ELF-1 (cell line): ENCODE measurements around the gene PHGDH.
"Not testable (repeated sequence)": the region's sequence is repeated elsewhere in the genome, so short reads cannot be mapped to it uniquely, and the experiment has no call there.

ENCODE experiments used
- DNase-seq: peaks from one replicate; pipeline ENCODE4 v3.0.0-alpha.2; 2016; ENCODE audit warnings: low read depth, low spot score

PHGDH gene

GRCh38 chr1:119762953-119763352, 51.2 kb downstream of the PHGDH start:
- no peak for DNase-seq

GRCh38 chr1:119764220-119764619, 52.5 kb downstream of the PHGDH start:
- DNase-seq = no peak

- DNase-seq = no peak
These were observed 54.6 kb downstream of the PHGDH start for GRCh38 chr1:119766374-119766794.

GRCh38 chr1:119767486-119767885, 55.8 kb downstream of the PHGDH start:
- no peak for DNase-seq

- DNase-seq = no peak
These were observed 57.0 kb downstream of the PHGDH start, which contains the start of gene HMGCS2 for GRCh38 chr1:119768778-119769177. Gene HMGCS2 (minus strand): TSS chr1:119768905. CDS start chr1:119768844, 61 bp downstream.

- DNase-seq = no peak
These were observed 59.3 kb downstream of the PHGDH start for GRCh38 chr1:119771016-119771415.

- no peak for DNase-seq
These were observed 60.0 kb downstream of the PHGDH start for GRCh38 chr1:119771770-119772169.

- DNase-seq = no peak
These were observed 60.6 kb downstream of the PHGDH start for GRCh38 chr1:119772298-119772697.

GRCh38 chr1:119773711-119774241, 62.0 kb downstream of the PHGDH start:
- DNase-seq = peak; percentile 87

- peak; percentile 37 for DNase-seq
These were observed 63.2 kb downstream of the PHGDH start for GRCh38 chr1:119774746-119775490.

- no peak for DNase-seq
These were observed 66.6 kb downstream of the PHGDH start for GRCh38 chr1:119778359-119778758.

GRCh38 chr1:119778886-119779560, 67.3 kb downstream of the PHGDH start:
- no peak for DNase-seq

GRCh38 chr1:119779869-119780356, 68.2 kb downstream of the PHGDH start:
- DNase-seq = peak; percentile 71

GRCh38 chr1:119781434-119782210, 69.9 kb downstream of the PHGDH start:
- no peak for DNase-seq

GRCh38 chr1:119782631-119783325, 71.0 kb downstream of the PHGDH start:
- DNase-seq = peak; percentile 46

GRCh38 chr1:119783354-119784185, 71.8 kb downstream of the PHGDH start:
- no peak for DNase-seq

GRCh38 chr1:119784191-119784781, 72.6 kb downstream of the PHGDH start:
- no peak for DNase-seq

GRCh38 chr1:119786046-119786445, 74.3 kb downstream of the PHGDH start:
- DNase-seq = not testable (repeated sequence)

GRCh38 chr1:119786473-119787050, 74.8 kb downstream of the PHGDH start:
- DNase-seq = not testable (repeated sequence)
